IPS-15b (cell line): Measurements from ENCODE around the gene ARHGEF40.

Experiments used
- H3K27me3 ChIP-seq: one replicate; pipeline ENCODE4 v1.6.1; 2013; ENCODE audit warnings: low read length; ENCODE audit not compliant: control insufficient read depth, insufficient read depth
- H3K36me3 ChIP-seq: one replicate; pipeline ENCODE4 v1.6.1; 2013; ENCODE audit warnings: low read length; ENCODE audit not compliant: control insufficient read depth, insufficient read depth
- H3K4me1 ChIP-seq: one replicate; pipeline ENCODE4 v1.6.1; 2013; ENCODE audit warnings: mild to moderate bottlenecking, low read length; ENCODE audit not compliant: control insufficient read depth, insufficient read depth
- H3K4me3 ChIP-seq: one replicate; pipeline ENCODE4 v1.5.1; 2013; ENCODE audit warnings: low read depth, low read length
- H3K9ac ChIP-seq: one replicate; pipeline ENCODE4 v1.6.1; 2013; ENCODE audit warnings: low read depth, mild to moderate bottlenecking, low read length
- H3K9me3 ChIP-seq: one replicate; pipeline ENCODE4 v1.6.1; 2013; ENCODE audit warnings: mild to moderate bottlenecking, low read length; ENCODE audit not compliant: control insufficient read depth, insufficient read depth

The ARHGEF40 gene

GRCh38 chr14:21098892-21099595, 28.9 kb downstream of the ARHGEF40 start:
- Histone ChIP-seq H3K27me3 (no peaks in the 10 kb centered on the region), H3K9ac (no peak overlapping the region), H3K4me1 (peaks cover 43% of the 10 kb centered on the region), H3K36me3 (no peaks in the 10 kb centered on the region), H3K4me3 (peak overlapping the region; percentile 73), H3K9me3 (no peaks in the 10 kb centered on the region)

GRCh38 chr14:21099596-21099985, 29.5 kb downstream of the ARHGEF40 start:
- H3K9ac ChIP-seq: no peak overlapping the region
- H3K9me3 ChIP-seq: no peaks in the 10 kb centered on the region
- no peaks in the 10 kb centered on the region for H3K36me3 ChIP-seq
- peaks cover 44% of the 10 kb centered on the region for H3K4me1 ChIP-seq
- peak overlapping the region; percentile 73 for H3K4me3 ChIP-seq
- no peaks in the 10 kb centered on the region for H3K27me3 ChIP-seq

- Histone ChIP-seq H3K4me3 (no peak within 1 kb of the TSS), H3K4me1 (peaks cover 35% of the 10 kb centered on the region), H3K9me3 (no peaks in the 10 kb centered on the region), H3K36me3 (no peaks in the 10 kb centered on the region), H3K27me3 (no peaks in the 10 kb centered on the region), H3K9ac (no peak within 1 kb of the TSS)
These were observed 30.8 kb downstream of the ARHGEF40 start, which contains the start of gene TMEM253 for GRCh38 chr14:21100931-21101330. Gene TMEM253 (plus strand): TSS chr14:21101066. CDS start chr14:21101344, 278 bp downstream.

GRCh38 chr14:21101802-21102413, 31.8 kb downstream of the ARHGEF40 start:
- Histone ChIP-seq H3K4me3 (peak overlapping the region; percentile 95), H3K4me1 (peaks cover 32% of the 10 kb centered on the region), H3K36me3 (no peaks in the 10 kb centered on the region), H3K9me3 (no peaks in the 10 kb centered on the region), H3K9ac (no peak overlapping the region), H3K27me3 (no peaks in the 10 kb centered on the region)

GRCh38 chr14:21102521-21103410, 32.7 kb downstream of the ARHGEF40 start:
- Histone ChIP-seq H3K27me3 (no peaks in the 10 kb centered on the region), H3K4me3 (peak overlapping the region; percentile 95), H3K4me1 (peaks cover 31% of the 10 kb centered on the region), H3K36me3 (no peaks in the 10 kb centered on the region), H3K9me3 (no peaks in the 10 kb centered on the region), H3K9ac (no peak overlapping the region)

GRCh38 chr14:21103411-21103709, 33.3 kb downstream of the ARHGEF40 start:
- Histone ChIP-seq H3K4me3 (peak overlapping the region; percentile 95), H3K27me3 (no peaks in the 10 kb centered on the region), H3K9ac (peak overlapping the region; percentile 99), H3K9me3 (no peaks in the 10 kb centered on the region), H3K36me3 (no peaks in the 10 kb centered on the region), H3K4me1 (peaks cover 31% of the 10 kb centered on the region)

- H3K9me3 ChIP-seq: no peaks in the 10 kb centered on the region
- H3K36me3 ChIP-seq: no peaks in the 10 kb centered on the region
- H3K4me3 ChIP-seq: peak overlapping the region; percentile 95
- peaks cover 31% of the 10 kb centered on the region for H3K4me1 ChIP-seq
- H3K9ac ChIP-seq: peak overlapping the region; percentile 99
- no peaks in the 10 kb centered on the region for H3K27me3 ChIP-seq
These were observed 33.8 kb downstream of the ARHGEF40 start for GRCh38 chr14:21103710-21104447.

- no peaks in the 10 kb centered on the region for H3K36me3 ChIP-seq
- H3K9me3 ChIP-seq: no peaks in the 10 kb centered on the region
These were observed 34.5 kb downstream of the ARHGEF40 start for GRCh38 chr14:21104448-21105060.

GRCh38 chr14:21105095-21105494, 35.0 kb downstream of the ARHGEF40 start:
- Histone ChIP-seq H3K36me3 (no peaks in the 10 kb centered on the region), H3K27me3 (no peaks in the 10 kb centered on the region), H3K4me3 (no peak overlapping the region), H3K9ac (peak overlapping the region; percentile 12), H3K4me1 (peaks cover 25% of the 10 kb centered on the region), H3K9me3 (no peaks in the 10 kb centered on the region)

More at GRCh38 chr14:21104448-21105060, 34.5 kb downstream of the ARHGEF40 start:
- Histone ChIP-seq H3K9ac (peak overlapping the region; percentile 99), H3K4me1 (peaks cover 29% of the 10 kb centered on the region), H3K4me3 (peak overlapping the region; percentile 95), H3K27me3 (no peaks in the 10 kb centered on the region)

GRCh38 chr14:21106176-21106497, 36.0 kb downstream of the ARHGEF40 start:
- H3K4me1 ChIP-seq: peaks cover 25% of the 10 kb centered on the region
- H3K9ac ChIP-seq: no peak overlapping the region
- no peaks in the 10 kb centered on the region for H3K27me3 ChIP-seq
- H3K36me3 ChIP-seq: no peaks in the 10 kb centered on the region
- H3K9me3 ChIP-seq: no peaks in the 10 kb centered on the region
- no peak overlapping the region for H3K4me3 ChIP-seq
